Ovary (tissue), 9 donors: Measurements from ENCODE around the gene TAF4. TPM values are rescaled to one million over a fixed set of nuclear protein-coding genes. Genes with fewer than 3 reads are reported as not detected.

Source experiments
- DNase-seq, 5 donors: peaks; one replicate each; pipeline ENCODE4 v3.0.0-alpha.2; 2019 to 2020
- H3K27ac ChIP-seq, 2 donors: fragments of 200-600 bp; one replicate each; pipeline versions ENCODE4 v1.5.1 to v1.8.0; 2019 to 2022
- H3K27me3 ChIP-seq: fragments of 200-600 bp; one replicate; pipeline ENCODE4 v1.8.0; 2022
- H3K36me3 ChIP-seq: fragments of 200-600 bp; sonication (generic); one replicate; pipeline ENCODE4 v1.5.1; 2019
- H3K4me1 ChIP-seq: one replicate; pipeline ENCODE4 v1.8.1; 2013; ENCODE audit warnings: mild to moderate bottlenecking, moderate library complexity; ENCODE audit not compliant: insufficient read depth
- H3K4me3 ChIP-seq: fragments of 200-600 bp; sonication (generic); one replicate; pipeline ENCODE4 v1.5.1; 2017
- H3K9me3 ChIP-seq, 2 donors: fragments of 200-600 bp in 1 of 2; sonication (generic) in 1 of 2; one replicate each; pipeline versions ENCODE4 v1.5.1 to v1.8.1; 2013 to 2019; ENCODE audit warnings: mild to moderate bottlenecking in 1 of 2, moderate library complexity in 1 of 2
- CTCF ChIP-seq, 3 donors: fragments of 450-650 bp in 2 of 3; fragments of 200-600 bp in 1 of 3; IDR thresholded peaks; one replicate each; pipeline versions ENCODE4 v1.5.1 to v1.8.0; 2016 to 2022; ENCODE audit warnings: antibody characterized with exemption in 3 of 3, mild to moderate bottlenecking in 1 of 3
- EP300 ChIP-seq: sonication (generic); formaldehyde crosslinking; IDR thresholded peaks from one replicate; pipeline ENCODE4 v1.6.1; 2017; ENCODE audit warnings: antibody characterized with exemption
- POLR2A ChIP-seq: fragments of 450-650 bp; IDR thresholded peaks from one replicate; pipeline ENCODE4 v1.6.1; 2017; ENCODE audit warnings: antibody characterized with exemption, mild to moderate bottlenecking, moderate library complexity
- WGBS, 3 donors: extraction: QIAGEN DNeasy Blood & Tissue Kit in 1 of 3; methylation state at CpG; one replicate each; pipeline versions ENCODE4 v1.1.5 to v1.1.7; 2013 to 2017; 5-methylcytosine and 5-hydroxymethylcytosine counted together
- intact Hi-C, 4 donors: fragments of 100-400 bp; cut with DNase I; formaldehyde crosslinking; loops; one replicate each; pipeline versions ENCODE4 v1.11.0 to v1.15.1; 2022 to 2023
- polyA plus RNA-seq, 2 donors: library from polyadenylated mRNA; stranded (reverse); fragments of 200-250 nt in 1 of 2; fragments of 350-450 nt in 1 of 2; fragmentation: Illumina TruSeq in 1 of 2; extraction: RNeasy Lipid Tissue Mini Kit (QIAGEN cat#74804) in 1 of 2; gene quantifications; one replicate each; pipeline ENCODE4 v1.2.3, GENCODE V29; 2013 to 2014
- total RNA-seq, 7 donors: library from RNA; depleted of rRNA in 2 of 7; stranded (reverse); fragments of >200 nt in 2 of 7; fragmentation: NEBNext Ultra II Directional in 3 of 7; extraction: Animal tissue kit (Norgen Biotek cat#: 25700) in 3 of 7; gene quantifications; one replicate each; pipeline versions ENCODE4 v1.1.0 to v1.2.4, GENCODE V29; 2016 to 2023
- donor health status: DM: no; HTN: no; CAD: no; lungs with moderate emphysema.
- donor health status: DM: no; HTN: no; CAD: no.
- donor health status: Bipolar disorder and iron deficiency.
- donor health status: DM: yes; HTN: yes; CAD: no.
- donor health status: DM: no; HTN: no; CAD: no.
- donor health status: DM: yes; HTN: yes; CAD: no.

The TAF4 gene
- total and polyA plus RNA-seq, 9 donors, result 9.3 to 34.7 (median 19.8) TPM

GRCh38 chr20:62105592-62105991 lies 39.9 kb upstream of the TAF4 start:
- no peak overlapping the region for H3K27ac ChIP-seq
- DNase-seq, result no peak
- TF ChIP-seq CTCF (IDR thresholded peaks at IDR 0.05) (no peak), POLR2A (no peak), EP300 (no peak)
- no peaks in the 10 kb centered on the region for H3K36me3 ChIP-seq
- H3K4me3 ChIP-seq, result no peak overlapping the region
- WGBS, 3 donors, result 88 to 90% (median 88%) methylated on average over 5 of the region's 5 CpGs
- H3K9me3 ChIP-seq, result peaks cover 0 to 12% of the 10 kb centered on the region in 2 donors
- H3K4me1 ChIP-seq, result no peaks in the 10 kb centered on the region
- intact Hi-C loops, result no loop called here
- H3K27me3 ChIP-seq, result no peaks in the 10 kb centered on the region

- H3K4me3 ChIP-seq, result no peak overlapping the region
- H3K9me3 ChIP-seq, result peaks cover 0 to 12% of the 10 kb centered on the region in 2 donors
- intact Hi-C loops, result no loop called here
- no peak overlapping the region for H3K27ac ChIP-seq
- H3K36me3 ChIP-seq, result no peaks in the 10 kb centered on the region
- DNase-seq, result no peak
- TF ChIP-seq CTCF (IDR thresholded peaks at IDR 0.05), result no peak
- no peak for TF ChIP-seq EP300
- TF ChIP-seq POLR2A, result no peak
- H3K27me3 ChIP-seq, result no peaks in the 10 kb centered on the region
- WGBS, 3 donors, result 7 to 12% (median 8%) methylated on average over 7 of the region's 7 CpGs
- H3K4me1 ChIP-seq, result no peaks in the 10 kb centered on the region
These were observed 39.2 kb upstream of the TAF4 start for GRCh38 chr20:62104791-62105345.

GRCh38 chr20:62104234-62104789 lies 38.6 kb upstream of the TAF4 start:
- H3K4me3 ChIP-seq, result no peak overlapping the region
- intact Hi-C loops, result no loop called here
- 20 to 23% (median 20%) methylated on average over 15 of the region's 15 CpGs for WGBS, 3 donors
- peaks cover 0 to 12% of the 10 kb centered on the region in 2 donors for H3K9me3 ChIP-seq
- TF ChIP-seq CTCF (IDR thresholded peaks at IDR 0.05) (no peak), POLR2A (no peak), EP300 (no peak)
- H3K27ac ChIP-seq, result no peak overlapping the region
- no peak for DNase-seq
- H3K4me1 ChIP-seq, result no peaks in the 10 kb centered on the region
- no peaks in the 10 kb centered on the region for H3K36me3 ChIP-seq
- H3K27me3 ChIP-seq, result no peaks in the 10 kb centered on the region

GRCh38 chr20:62103508-62104233 lies 38.0 kb upstream of the TAF4 start:
- Histone ChIP-seq H3K9me3 (peaks cover 0 to 12% of the 10 kb centered on the region in 2 donors), H3K27ac (no peak overlapping the region), H3K4me1 (no peaks in the 10 kb centered on the region), H3K27me3 (no peaks in the 10 kb centered on the region), H3K36me3 (no peaks in the 10 kb centered on the region), H3K4me3 (no peak overlapping the region)
- WGBS, 3 donors, result 70 to 76% (median 75%) methylated on average over 21 of the region's 21 CpGs
- no peak for TF ChIP-seq CTCF (IDR thresholded peaks at IDR 0.05)
- intact Hi-C loops, result no loop called here
- DNase-seq, result no peak
